ENCODE data around the gene THEMIS2. TPM values are rescaled to one million over a fixed set of nuclear protein-coding genes. Genes with fewer than 3 reads are reported as not detected.

Gene THEMIS2
- total and polyA plus RNA-seq, 9 of the 15 experiments (the other 6 are each of a cell fraction or from before 2014, with no cell fraction given) = 2.3 to 12.7 (median 8.0) TPM

DNA sequence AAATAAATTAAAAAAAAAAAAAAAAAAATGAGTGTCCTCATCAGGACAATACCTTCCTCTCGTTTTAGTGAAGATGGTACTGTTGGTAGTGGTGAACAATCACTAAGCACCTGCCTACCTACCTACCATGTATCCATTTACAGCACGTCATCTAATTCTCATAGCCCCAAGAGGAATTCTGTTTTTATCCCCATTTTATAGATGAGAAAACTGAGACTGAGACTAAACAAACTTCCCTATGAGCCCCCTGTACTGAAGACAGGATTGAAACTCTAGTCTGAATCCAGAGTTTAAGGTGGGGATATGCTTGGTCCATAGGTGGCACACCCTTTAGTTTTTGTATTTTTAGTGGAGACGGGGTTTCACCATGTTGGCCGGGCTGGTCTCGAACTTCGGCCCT is 17.3 kb upstream of the THEMIS2 start (continued):
- peak; percentile 96 for TF ChIP-seq RBM25 (IDR thresholded peaks at IDR 0.05; ENCODE audit: low read depth, low read length, severe bottlenecking)
- no peak for TF ChIP-seq GABPB1 (CRISPR knock-in tag; IDR thresholded peaks at IDR 0.05)
- TF ChIP-seq, protein P1, sequence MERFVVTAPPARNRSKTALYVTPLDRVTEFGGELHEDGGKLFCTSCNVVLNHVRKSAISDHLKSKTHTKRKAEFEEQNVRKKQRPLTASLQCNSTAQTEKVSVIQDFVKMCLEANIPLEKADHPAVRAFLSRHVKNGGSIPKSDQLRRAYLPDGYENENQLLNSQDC (CRISPR knock-in tag; IDR thresholded peaks at IDR 0.05) = no peak

DNA sequence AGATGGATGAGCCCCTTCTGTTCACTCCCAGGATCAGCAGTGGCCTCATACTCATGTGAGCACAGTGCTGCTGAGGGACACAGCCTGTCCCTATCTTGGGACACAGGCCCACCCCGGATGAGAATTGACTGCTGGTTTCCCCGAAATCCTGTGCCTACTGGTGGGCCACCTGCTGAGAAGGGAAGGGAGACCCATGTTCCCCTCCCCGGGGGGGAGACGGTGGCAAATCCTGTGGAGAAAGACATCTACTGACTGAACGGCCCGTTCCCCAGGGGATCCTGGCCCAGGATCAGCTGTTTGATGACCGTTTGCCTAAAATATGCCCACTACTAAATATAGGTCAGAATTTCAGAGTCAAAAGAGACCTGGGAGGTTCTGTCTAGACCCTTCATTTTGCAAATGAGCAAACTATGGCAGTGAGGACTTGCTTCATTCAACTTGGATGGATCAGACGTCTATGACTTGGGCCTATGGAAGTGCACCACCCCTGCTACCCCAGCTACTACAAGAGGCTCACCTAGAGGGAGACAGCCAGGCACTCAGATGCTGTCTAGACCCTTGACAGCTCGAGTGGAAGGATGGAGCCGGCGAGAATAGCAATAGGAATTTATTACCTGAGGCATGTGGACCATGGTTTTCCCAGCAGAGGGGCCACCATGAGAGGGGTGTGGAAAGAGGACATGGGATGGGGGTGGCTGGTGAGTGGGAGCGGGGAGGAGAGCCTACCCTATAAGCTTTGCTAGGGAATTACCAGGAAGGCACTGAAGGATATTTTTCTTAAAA is 15.6 kb upstream of the THEMIS2 start:
- FAIRE-seq (no peak), ATAC-seq (peak; percentile 26), DNase-seq (ENCODE audit: extremely low read depth in 1 of 4, low spot score in 3 of 4) (peak in 1 of 4 experiments; percentile 39)
- H3K9me3 ChIP-seq (replicated peaks; ENCODE audit: control insufficient read depth, insufficient read depth, low read depth, low read length) = no peaks in the 10 kb centered on the region
- CTCF ChIA-PET (ENCODE audit: low intra/inter-chr PET ratio) = interaction anchor here (1.6 to 3.9 kb wide), 2 partner anchors 123 to 746 kb away, joined by 8 to 44 read pairs; no protein-coding TSS in a partner anchor
- no peak overlapping the region for H3K27ac ChIP-seq (ENCODE audit: extremely low read depth, low read depth, low read length)
- intact Hi-C loops (cut with micrococcal nuclease) = loop anchor here (5.0 kb wide), 2 partner anchors 81 to 1021 kb away; no protein-coding TSS in a partner anchor
- in situ Hi-C loops (cut with MboI) = no loop called here
- H3K36me3 ChIP-seq (ENCODE audit: control insufficient read depth, insufficient read depth, low read length) = peaks cover 2% of the 10 kb centered on the region
- H3K9me1 ChIP-seq (ENCODE audit: control insufficient read depth, insufficient read depth, low read length) = no peaks in the 10 kb centered on the region
- no TSS peak for BruUV-seq (replicated peaks)
- peak overlapping the region; percentile 20; the same call in 1 of the 2 replicates for H2AFZ ChIP-seq (ENCODE audit: low read depth, low read length)
- H4K20me1 ChIP-seq (replicated peaks; ENCODE audit: control insufficient read depth, insufficient read depth, low read length) = no peaks in the 10 kb centered on the region
- no peaks in the 10 kb centered on the region for H3K27me3 ChIP-seq (ENCODE audit: control insufficient read depth in 2 of 2, insufficient read depth in 2 of 2, low read length in 2 of 2)
- no peak overlapping the region for H3K4me3 ChIP-seq
- peak; percentile 17; the same call in 1 of the 2 replicates for TF ChIP-seq CBFA2T2 (conservative IDR thresholded peaks at IDR 0.05)
- no peak for TF ChIP-seq EP300 (IDR thresholded peaks at IDR 0.05; ENCODE audit: low read length)
- no peak for TF ChIP-seq ZNF3 (CRISPR knock-in tag; IDR thresholded peaks at IDR 0.05)
- TF ChIP-seq, protein P2, sequence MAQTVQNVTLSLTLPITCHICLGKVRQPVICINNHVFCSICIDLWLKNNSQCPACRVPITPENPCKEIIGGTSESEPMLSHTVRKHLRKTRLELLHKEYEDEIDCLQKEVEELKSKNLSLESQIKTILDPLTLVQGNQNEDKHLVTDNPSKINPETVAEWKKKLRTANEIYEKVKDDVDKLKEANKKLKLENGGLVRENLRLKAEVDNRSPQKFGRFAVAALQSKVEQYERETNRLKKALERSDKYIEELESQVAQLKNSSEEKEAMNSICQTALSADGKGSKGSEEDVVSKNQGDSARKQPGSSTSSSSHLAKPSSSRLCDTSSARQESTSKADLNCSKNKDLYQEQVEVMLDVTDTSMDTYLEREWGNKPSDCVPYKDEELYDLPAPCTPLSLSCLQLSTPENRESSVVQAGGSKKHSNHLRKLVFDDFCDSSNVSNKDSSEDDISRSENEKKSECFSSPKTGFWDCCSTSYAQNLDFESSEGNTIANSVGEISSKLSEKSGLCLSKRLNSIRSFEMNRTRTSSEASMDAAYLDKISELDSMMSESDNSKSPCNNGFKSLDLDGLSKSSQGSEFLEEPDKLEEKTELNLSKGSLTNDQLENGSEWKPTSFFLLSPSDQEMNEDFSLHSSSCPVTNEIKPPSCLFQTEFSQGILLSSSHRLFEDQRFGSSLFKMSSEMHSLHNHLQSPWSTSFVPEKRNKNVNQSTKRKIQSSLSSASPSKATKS (CRISPR knock-in tag; IDR thresholded peaks at IDR 0.05) = no peak
- TF ChIP-seq, protein P3, sequence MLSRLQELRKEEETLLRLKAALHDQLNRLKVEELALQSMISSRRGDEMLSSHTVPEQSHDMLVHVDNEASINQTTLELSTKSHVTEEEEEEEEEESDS (CRISPR knock-in tag; IDR thresholded peaks at IDR 0.05) = no peak
- no peak for TF ChIP-seq ETV5 (CRISPR knock-in tag; IDR thresholded peaks at IDR 0.05; ENCODE audit: low read depth)
- TF ChIP-seq MCM3 (IDR thresholded peaks at IDR 0.05) = no peak
- no peak for TF ChIP-seq RBM22 (IDR thresholded peaks at IDR 0.05; ENCODE audit: low read depth, low read length, poor library complexity, severe bottlenecking)
- TF ChIP-seq CBFA2T3 (IDR thresholded peaks at IDR 0.05) = peak; percentile 22; the same call in 1 of the 2 replicates
- no peak for TF ChIP-seq NR2C2 (CRISPR knock-in tag; IDR thresholded peaks at IDR 0.05)
- TF ChIP-seq NR2C2 (tag; IDR thresholded peaks at IDR 0.05) = no peak
- TF ChIP-seq STAT5B (CRISPR knock-in tag; IDR thresholded peaks at IDR 0.05) = no peak
- no peak for TF ChIP-seq POLR2B (IDR thresholded peaks at IDR 0.05; ENCODE audit: low read depth, partially characterized antibody)
- no peak for TF ChIP-seq HNRNPLL (IDR thresholded peaks at IDR 0.05; ENCODE audit: low read depth, low read length, poor library complexity, severe bottlenecking)
- H3K4me2 ChIP-seq (ENCODE audit: insufficient read depth, low read length) = no peak overlapping the region
- no peaks in the 10 kb centered on the region for H3K79me2 ChIP-seq (ENCODE audit: control insufficient read depth, insufficient read depth, low read length)
- POLR2A ChIA-PET = interaction anchor here (0.6 to 2.4 kb wide), 5 partner anchors 8 to 725 kb away, joined by 3 to 12 read pairs (median 3); no protein-coding TSS in a partner anchor
- H3K9ac ChIP-seq (ENCODE audit: insufficient read depth in 1 of 2, low read depth in 2 of 2, low read length in 2 of 2) = peak overlapping the region in 1 of 2 experiments; percentile 78; a peak in 1 of 4 replicates
- 40% methylated on average over 12 of the region's 12 CpGs for WGBS (ENCODE audit: insufficient coverage, low coverage, missing lambda C conversion rate)
- peaks cover 5 to 13% of the 10 kb centered on the region in 2 experiments; a peak in 4 of 5 replicates for H3K4me1 ChIP-seq (replicated peaks in 1 of 2; ENCODE audit: control insufficient read depth in 2 of 2, insufficient read depth in 2 of 2, low read length in 2 of 2)
